ENCODE measurements around the gene KLRG1.

Gene KLRG1

DNA sequence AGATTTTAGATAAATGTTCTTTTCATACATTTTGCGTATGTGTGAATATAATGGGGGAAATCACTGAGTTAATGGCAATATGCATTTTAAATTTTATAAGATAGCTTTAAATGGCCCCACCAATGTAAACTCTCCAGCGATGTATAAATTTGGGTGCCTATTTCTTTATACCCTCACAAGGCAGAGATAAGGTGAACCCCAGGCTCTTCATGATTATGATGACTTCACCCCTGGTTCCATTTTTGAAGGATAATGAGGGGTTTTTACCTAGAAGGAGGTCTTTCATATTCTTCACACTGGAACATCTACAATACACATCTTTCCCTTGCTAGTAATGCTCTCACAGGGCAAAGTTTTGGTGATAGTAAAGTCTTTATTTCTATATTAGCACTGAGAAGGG lies 35.2 kb downstream of the KLRG1 start:
- Histone ChIP-seq H3K27me3 (ENCODE audit: insufficient read depth, low read length) (peaks cover 21% of the 10 kb centered on the region), H3K79me2 (ENCODE audit: control insufficient read depth, insufficient read depth, low read length, unreplicated experiment) (no peaks in the 10 kb centered on the region), H2AFZ (ENCODE audit: low read length, unreplicated experiment) (no peak overlapping the region), H3K4me3 (ENCODE audit: low read depth, low read length) (no peak overlapping the region), H3K36me3 (ENCODE audit: insufficient read depth, low read length) (no peaks in the 10 kb centered on the region), H3K4me1 (ENCODE audit: control insufficient read depth, insufficient read depth, low read length, unreplicated experiment) (no peaks in the 10 kb centered on the region), H3K27ac (ENCODE audit: low read depth, low read length) (no peak overlapping the region)

DNA sequence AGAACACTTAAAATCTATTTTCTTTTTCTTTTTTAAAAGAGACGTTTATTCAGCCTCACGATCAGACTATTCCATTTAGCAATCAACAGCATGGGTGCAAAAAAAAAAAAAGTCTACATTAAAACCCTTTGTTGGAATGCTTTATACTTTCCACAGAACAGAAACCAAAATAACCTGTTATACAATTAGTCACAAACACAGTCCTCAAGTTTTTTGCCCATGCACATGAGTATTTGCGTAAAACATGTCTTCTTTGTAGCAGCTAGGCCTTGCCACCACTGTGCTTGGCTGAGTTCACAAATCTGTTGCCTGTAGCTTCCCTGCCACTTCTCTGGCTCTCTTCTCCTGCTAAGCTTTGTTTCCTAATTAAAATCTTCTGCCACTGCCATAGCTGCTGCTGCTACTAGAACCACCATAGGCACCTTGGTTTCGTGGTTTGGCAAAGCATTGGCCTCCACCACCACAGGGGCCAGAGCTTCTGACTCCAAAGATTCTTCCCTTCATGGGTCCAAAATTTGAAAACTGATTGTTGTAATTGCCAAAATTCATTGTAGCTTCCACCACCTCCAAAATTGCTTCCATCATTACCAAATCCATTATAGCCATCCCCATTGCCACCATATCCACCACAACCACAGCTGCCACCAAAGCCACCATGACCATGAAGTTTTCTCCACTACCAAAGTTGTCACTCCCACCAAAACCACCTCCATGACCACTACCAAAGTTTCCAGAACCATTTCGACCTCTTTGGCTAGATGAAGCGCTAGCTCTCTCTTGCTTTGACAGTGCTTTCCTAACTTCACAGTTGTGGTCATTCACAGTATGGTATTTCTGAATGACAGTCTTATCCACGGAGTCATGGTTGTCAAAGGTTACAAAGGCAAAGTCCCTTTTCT lies 38.1 kb downstream of the KLRG1 start:
- Histone ChIP-seq H3K27me3 (ENCODE audit: insufficient read depth, low read length) (peaks cover 21% of the 10 kb centered on the region), H2AFZ (ENCODE audit: low read length, unreplicated experiment) (no peak overlapping the region), H3K79me2 (ENCODE audit: control insufficient read depth, insufficient read depth, low read length, unreplicated experiment) (no peaks in the 10 kb centered on the region), H3K36me3 (ENCODE audit: insufficient read depth, low read length) (no peaks in the 10 kb centered on the region), H3K4me1 (ENCODE audit: control insufficient read depth, insufficient read depth, low read length, unreplicated experiment) (no peaks in the 10 kb centered on the region), H3K4me3 (ENCODE audit: low read depth, low read length) (no peak overlapping the region), H3K27ac (ENCODE audit: low read depth, low read length) (no peak overlapping the region)

DNA sequence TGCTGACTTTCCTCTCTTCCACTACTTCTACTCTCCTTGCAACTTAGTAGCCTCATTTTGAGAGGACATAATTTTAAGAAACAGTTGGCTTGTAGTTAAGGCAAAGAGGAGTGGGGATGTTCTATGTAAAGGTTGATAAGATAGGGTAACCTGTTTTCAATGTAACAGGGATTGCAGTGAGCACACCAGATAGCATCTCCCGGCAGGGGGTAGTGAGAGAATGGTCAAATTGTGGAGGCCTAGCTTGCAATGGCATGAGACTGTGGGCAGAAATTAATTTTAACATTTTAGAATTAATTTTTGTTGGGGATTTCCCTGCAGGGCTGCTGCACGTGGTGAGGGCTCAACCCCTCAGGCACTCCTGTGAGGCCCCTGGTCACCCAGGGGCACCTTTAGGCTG lies 41.4 kb downstream of the KLRG1 start:
- Histone ChIP-seq H3K4me1 (ENCODE audit: control insufficient read depth, insufficient read depth, low read length, unreplicated experiment) (no peaks in the 10 kb centered on the region), H3K27ac (ENCODE audit: low read depth, low read length) (no peak overlapping the region), H3K27me3 (ENCODE audit: insufficient read depth, low read length) (peaks cover 5% of the 10 kb centered on the region; the same call in 1 of the 2 replicates), H3K36me3 (ENCODE audit: insufficient read depth, low read length) (no peaks in the 10 kb centered on the region), H3K4me3 (ENCODE audit: low read depth, low read length) (no peak overlapping the region), H2AFZ (ENCODE audit: low read length, unreplicated experiment) (no peak overlapping the region), H3K79me2 (ENCODE audit: control insufficient read depth, insufficient read depth, low read length, unreplicated experiment) (no peaks in the 10 kb centered on the region)

DNA sequence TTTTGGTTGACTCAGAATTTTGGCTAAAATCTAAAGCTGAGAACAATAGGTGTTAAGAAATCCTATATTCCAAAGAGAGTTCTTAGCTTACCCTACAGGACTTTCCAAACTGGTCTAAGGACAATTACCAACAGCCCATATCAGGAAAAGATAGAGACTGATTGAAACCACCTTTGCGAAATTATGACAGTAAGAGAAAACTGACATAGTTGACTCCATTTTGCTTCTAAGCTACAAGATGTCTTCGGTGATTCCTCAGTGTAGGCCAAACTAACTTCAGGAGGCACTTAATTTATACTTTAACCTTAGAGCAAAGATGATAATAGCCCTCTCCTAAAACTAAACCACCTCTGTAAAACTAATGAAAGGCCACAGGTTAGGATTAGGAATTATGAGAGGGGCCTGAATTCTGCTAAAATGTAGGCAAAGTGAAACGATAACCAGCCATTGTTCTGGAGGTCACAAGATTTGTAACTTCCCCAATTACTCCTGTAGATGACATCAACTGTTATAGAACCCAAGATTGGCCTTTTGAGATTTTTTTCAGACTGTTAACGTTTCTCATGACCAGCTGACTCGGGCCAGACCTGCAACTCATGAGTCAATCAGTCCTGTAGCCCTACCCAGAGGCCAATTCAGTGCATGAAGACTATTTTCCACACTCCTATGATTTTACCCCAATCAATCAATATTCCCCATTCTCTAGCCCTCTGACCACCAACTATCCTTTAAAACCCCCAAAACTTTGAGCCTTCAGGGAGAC lies 43.0 kb downstream of the KLRG1 start:
- Histone ChIP-seq H3K36me3 (ENCODE audit: insufficient read depth, low read length) (no peaks in the 10 kb centered on the region), H2AFZ (ENCODE audit: low read length, unreplicated experiment) (no peak overlapping the region), H3K79me2 (ENCODE audit: control insufficient read depth, insufficient read depth, low read length, unreplicated experiment) (no peaks in the 10 kb centered on the region), H3K27me3 (ENCODE audit: insufficient read depth, low read length) (0 out of 2 replicates have a peak, but pooled peaks cover 5% of the 10 kb centered on the region), H3K4me3 (ENCODE audit: low read depth, low read length) (no peak overlapping the region), H3K4me1 (ENCODE audit: control insufficient read depth, insufficient read depth, low read length, unreplicated experiment) (no peaks in the 10 kb centered on the region), H3K27ac (ENCODE audit: low read depth, low read length) (no peak overlapping the region)

DNA sequence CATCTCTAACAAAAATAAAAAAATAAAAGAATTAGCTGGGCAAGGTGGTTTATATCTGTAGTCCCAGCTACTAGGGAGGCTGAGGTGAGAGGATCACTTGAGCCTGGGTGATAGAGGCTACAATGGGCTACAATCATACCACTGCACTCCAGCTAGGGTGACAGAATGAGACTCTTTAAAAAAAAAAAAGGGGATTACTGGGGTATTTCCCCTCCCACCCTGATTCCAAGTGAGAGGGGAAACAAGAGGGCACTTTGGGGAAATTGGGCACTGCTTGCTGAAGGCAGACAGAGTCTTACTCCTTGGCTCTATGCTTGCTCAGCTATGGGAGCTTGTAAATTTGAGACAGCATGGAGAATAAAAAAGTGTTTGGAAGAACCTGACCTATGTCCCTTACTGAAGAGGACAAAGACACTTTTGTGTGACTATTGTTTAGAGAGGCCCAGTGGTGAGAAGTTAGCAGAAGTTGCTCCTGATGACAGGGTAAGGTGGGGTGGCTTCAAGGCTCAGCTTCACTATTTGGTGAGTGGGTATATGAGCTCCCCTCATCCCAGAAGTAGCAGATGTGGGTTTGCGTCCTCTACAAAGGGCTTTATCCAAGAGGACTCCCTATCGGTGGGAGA lies 44.0 kb downstream of the KLRG1 start:
- no peak overlapping the region for H3K4me3 ChIP-seq (ENCODE audit: low read depth, low read length)
- H3K27ac ChIP-seq (ENCODE audit: low read depth, low read length): no peak overlapping the region

DNA sequence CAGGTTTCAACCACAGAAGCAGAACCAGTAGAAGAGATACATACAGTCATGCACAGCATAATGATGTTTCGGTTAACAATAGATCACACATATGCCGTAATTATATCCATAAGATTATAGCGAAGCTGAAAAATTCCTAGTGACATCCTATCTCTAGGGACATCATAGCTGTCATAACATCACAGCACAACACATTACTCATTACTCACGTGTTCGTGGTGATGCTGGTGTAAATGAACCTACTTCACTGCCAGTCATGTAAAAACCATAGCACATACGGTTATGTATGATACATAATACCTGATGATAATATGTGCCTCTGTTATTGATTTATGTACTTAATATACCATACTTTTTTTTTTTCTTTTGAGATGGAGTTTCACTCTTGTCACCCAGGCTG lies 44.7 kb downstream of the KLRG1 start:
- no peak overlapping the region for H3K4me3 ChIP-seq (ENCODE audit: low read depth, low read length)
- no peak overlapping the region for H3K27ac ChIP-seq (ENCODE audit: low read depth, low read length)
- H3K79me2 ChIP-seq (ENCODE audit: control insufficient read depth, insufficient read depth, low read length, unreplicated experiment): no peaks in the 10 kb centered on the region
- H2AFZ ChIP-seq (ENCODE audit: low read length, unreplicated experiment): no peak overlapping the region
- no peaks in the 10 kb centered on the region for H3K36me3 ChIP-seq (ENCODE audit: insufficient read depth, low read length)
- 0 out of 2 replicates have a peak, but pooled peaks cover 5% of the 10 kb centered on the region for H3K27me3 ChIP-seq (ENCODE audit: insufficient read depth, low read length)
- no peaks in the 10 kb centered on the region for H3K4me1 ChIP-seq (ENCODE audit: control insufficient read depth, insufficient read depth, low read length, unreplicated experiment)

More for the DNA sequence above, 44.0 kb downstream of the KLRG1 start:
- Histone ChIP-seq H2AFZ (ENCODE audit: low read length, unreplicated experiment) (no peak overlapping the region), H3K4me1 (ENCODE audit: control insufficient read depth, insufficient read depth, low read length, unreplicated experiment) (no peaks in the 10 kb centered on the region), H3K36me3 (ENCODE audit: insufficient read depth, low read length) (no peaks in the 10 kb centered on the region), H3K27me3 (ENCODE audit: insufficient read depth, low read length) (0 out of 2 replicates have a peak, but pooled peaks cover 5% of the 10 kb centered on the region), H3K79me2 (ENCODE audit: control insufficient read depth, insufficient read depth, low read length, unreplicated experiment) (no peaks in the 10 kb centered on the region)

DNA sequence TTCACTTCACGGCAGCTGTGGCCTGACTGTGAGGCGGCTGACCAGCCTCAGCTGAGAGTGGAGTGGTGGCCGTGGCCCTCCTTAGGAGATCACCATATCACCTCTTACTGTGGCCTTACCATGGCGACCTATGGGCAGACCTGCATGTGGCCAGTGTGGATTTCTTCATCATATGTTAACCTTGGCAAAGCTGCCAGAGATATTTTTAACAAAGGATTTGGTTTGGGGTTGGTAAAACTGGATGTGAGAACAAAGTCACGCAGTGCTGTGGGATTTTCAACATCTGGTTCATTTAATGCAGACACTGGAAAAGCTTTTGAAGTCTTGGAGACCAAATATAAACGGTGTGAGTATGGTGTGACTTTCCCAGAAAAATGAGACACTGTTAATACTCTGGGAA lies 46.9 kb downstream of the KLRG1 start:
- no peak overlapping the region for H3K4me3 ChIP-seq (ENCODE audit: low read depth, low read length)
- no peaks in the 10 kb centered on the region for H3K36me3 ChIP-seq (ENCODE audit: insufficient read depth, low read length)
- H3K4me1 ChIP-seq (ENCODE audit: control insufficient read depth, insufficient read depth, low read length, unreplicated experiment): no peaks in the 10 kb centered on the region
- no peak overlapping the region for H2AFZ ChIP-seq (ENCODE audit: low read length, unreplicated experiment)
- H3K79me2 ChIP-seq (ENCODE audit: control insufficient read depth, insufficient read depth, low read length, unreplicated experiment): no peaks in the 10 kb centered on the region
- peaks cover 5% of the 10 kb centered on the region; the same call in 1 of the 2 replicates for H3K27me3 ChIP-seq (ENCODE audit: insufficient read depth, low read length)
- H3K27ac ChIP-seq (ENCODE audit: low read depth, low read length): no peak overlapping the region

DNA sequence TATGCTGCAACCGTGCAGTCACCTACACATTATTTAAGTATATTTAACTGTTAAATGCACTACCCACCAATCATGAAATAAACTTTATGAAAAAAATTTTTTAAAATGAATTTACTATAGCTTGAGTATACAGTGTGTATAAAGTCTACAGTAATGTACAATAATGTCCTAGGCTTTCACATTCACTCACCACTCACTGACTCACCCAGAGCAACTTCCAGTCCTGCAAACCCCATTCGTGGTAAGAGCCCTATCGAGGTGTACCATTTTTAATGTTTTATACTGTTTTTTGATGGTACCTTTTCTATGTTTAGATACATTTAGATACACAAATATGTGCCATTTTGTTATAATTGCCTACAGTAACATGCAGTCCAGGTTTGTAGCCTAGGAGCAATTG lies 48.1 kb downstream of the KLRG1 start:
- Histone ChIP-seq H3K27me3 (ENCODE audit: insufficient read depth, low read length) (peaks cover 13% of the 10 kb centered on the region; the same call in 1 of the 2 replicates), H3K4me3 (ENCODE audit: low read depth, low read length) (no peak overlapping the region), H3K27ac (ENCODE audit: low read depth, low read length) (no peak overlapping the region), H3K79me2 (ENCODE audit: control insufficient read depth, insufficient read depth, low read length, unreplicated experiment) (no peaks in the 10 kb centered on the region), H2AFZ (ENCODE audit: low read length, unreplicated experiment) (no peak overlapping the region), H3K4me1 (ENCODE audit: control insufficient read depth, insufficient read depth, low read length, unreplicated experiment) (no peaks in the 10 kb centered on the region), H3K36me3 (ENCODE audit: insufficient read depth, low read length) (no peaks in the 10 kb centered on the region)

DNA sequence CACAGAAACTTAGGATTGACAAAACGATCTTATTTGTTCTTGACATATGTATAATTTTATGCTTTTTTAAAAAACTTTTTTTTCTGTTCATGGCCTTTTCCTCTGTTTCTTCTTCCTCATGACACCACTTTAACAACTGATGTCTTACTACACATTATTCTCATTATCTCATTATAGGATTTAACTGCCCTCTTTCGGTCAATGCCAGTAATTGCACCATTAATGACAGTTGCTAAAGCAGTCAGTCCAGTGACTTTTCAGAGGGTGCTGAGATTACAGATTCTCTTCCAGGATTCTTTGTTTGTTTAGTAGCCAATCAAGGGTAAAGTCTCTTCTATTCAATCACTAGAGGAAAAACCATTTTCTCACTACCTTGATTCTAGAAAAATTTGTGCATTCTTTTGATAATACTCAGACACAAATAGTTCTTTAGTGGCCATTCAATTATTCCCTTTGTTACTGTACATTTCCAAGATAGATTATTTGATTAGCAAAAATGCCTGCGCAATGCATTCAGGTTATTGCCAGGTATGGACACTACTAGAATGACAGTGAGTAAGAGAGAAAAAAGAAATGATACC lies 50.1 kb downstream of the KLRG1 start:
- H2AFZ ChIP-seq (ENCODE audit: low read length, unreplicated experiment): no peak overlapping the region
- no peaks in the 10 kb centered on the region for H3K4me1 ChIP-seq (ENCODE audit: control insufficient read depth, insufficient read depth, low read length, unreplicated experiment)
- H3K36me3 ChIP-seq (ENCODE audit: insufficient read depth, low read length): no peaks in the 10 kb centered on the region
- no peaks in the 10 kb centered on the region for H3K79me2 ChIP-seq (ENCODE audit: control insufficient read depth, insufficient read depth, low read length, unreplicated experiment)
- no peak overlapping the region for H3K27ac ChIP-seq (ENCODE audit: low read depth, low read length)
- no peak overlapping the region for H3K4me3 ChIP-seq (ENCODE audit: low read depth, low read length)
- H3K27me3 ChIP-seq (ENCODE audit: insufficient read depth, low read length): peaks cover 21% of the 10 kb centered on the region

DNA sequence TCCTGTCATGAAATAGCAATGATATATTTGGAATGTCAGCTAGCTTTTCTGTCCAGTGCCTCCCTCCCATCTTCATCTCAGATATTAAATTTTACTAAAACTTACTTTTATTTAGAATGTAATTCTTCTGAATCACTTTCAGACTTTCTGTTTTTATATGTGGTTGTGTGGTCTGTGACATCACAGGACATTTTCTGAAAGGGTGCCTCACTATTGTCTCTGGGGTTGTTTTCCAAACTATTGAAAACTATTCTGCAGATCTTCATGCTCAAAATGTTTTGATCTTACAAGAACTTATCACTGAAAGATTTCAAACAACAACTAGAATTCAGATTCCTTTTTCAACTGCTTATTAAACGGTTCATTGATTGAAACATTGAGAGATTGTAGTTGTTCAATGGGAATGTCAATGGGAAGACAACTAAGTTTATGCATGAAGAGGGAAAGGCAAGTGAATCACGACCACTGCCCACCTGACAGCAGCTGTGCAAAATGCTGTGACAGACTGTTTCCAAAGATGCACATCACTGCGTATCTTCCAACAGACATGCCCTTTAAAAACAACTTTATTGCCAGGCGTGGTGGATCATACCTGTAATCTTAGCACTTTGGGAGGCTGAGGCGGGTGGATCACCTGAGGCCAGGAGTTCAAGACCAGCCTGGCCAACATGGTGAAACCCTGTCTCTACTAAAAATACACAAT lies 51.3 kb downstream of the KLRG1 start:
- Histone ChIP-seq H3K36me3 (ENCODE audit: insufficient read depth, low read length) (no peaks in the 10 kb centered on the region), H3K27ac (ENCODE audit: low read depth, low read length) (no peak overlapping the region), H3K4me3 (ENCODE audit: low read depth, low read length) (no peak overlapping the region), H2AFZ (ENCODE audit: low read length, unreplicated experiment) (no peak overlapping the region), H3K4me1 (ENCODE audit: control insufficient read depth, insufficient read depth, low read length, unreplicated experiment) (no peaks in the 10 kb centered on the region), H3K79me2 (ENCODE audit: control insufficient read depth, insufficient read depth, low read length, unreplicated experiment) (no peaks in the 10 kb centered on the region), H3K27me3 (ENCODE audit: insufficient read depth, low read length) (peaks cover 21% of the 10 kb centered on the region)

All from ACC112 (cell line).